GM21447 (cell line): Measurements from ENCODE around the gene SLC27A5.
"Not testable (repeated sequence)": the region's sequence is repeated elsewhere in the genome, so short reads cannot be mapped to it uniquely, and the experiment has no call there.

Source experiments
- ATAC-seq: cut with Tn5 transposase; IDR thresholded peaks from one replicate; pipeline ENCODE4 v1.9.1; 2021; ENCODE audit not compliant: unreplicated experiment

SLC27A5 gene

GRCh38 chr19:58498316-58499020 is 13.3 kb downstream of the SLC27A5 start:
- no peak for ATAC-seq

DNA sequence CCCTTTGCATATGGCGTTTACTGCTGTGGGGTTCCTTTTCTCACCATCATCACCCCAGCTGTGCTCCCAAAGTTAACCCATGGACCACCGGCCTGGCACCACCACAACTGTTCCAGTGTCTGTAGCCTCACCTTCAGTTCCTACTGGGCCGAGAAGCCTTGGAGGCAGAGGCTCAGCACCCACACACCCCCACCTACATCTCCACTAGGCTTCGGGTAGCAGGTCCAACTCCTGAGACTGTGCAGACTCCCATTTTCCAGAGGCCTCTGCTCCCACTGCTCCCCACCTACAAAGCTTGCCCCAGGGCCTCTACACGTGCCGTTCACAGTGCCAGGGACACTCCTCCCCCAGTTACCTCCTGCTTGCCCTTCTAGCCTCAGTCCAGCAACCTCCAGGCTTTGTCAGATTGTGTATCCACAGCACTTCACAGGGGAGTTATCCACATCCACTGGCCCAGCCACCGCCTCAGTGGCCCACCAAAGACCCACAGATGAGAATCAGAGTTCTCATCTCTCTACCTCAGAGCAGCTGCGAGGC is 14.1 kb downstream of the SLC27A5 start:
- ATAC-seq: no peak

DNA sequence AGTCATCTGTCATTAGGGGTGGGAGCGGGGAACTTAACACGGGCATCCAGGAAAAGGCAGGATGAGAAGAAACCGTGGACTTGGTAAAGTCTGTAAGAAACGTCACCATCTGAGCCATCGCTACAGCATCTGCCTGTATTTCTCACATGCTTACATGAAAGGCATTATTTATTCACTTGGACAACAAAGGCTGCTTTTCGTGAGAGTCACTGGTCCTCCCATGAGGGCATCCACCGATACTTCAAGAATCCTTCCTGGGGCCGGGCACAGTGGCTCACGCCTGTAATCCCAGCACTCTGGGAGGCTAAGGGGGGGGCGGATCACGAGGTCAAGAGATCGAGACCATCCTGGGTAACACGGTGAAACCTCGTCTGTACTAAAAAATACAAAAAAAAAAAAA is 19.5 kb downstream of the SLC27A5 start:
- ATAC-seq: no peak

DNA sequence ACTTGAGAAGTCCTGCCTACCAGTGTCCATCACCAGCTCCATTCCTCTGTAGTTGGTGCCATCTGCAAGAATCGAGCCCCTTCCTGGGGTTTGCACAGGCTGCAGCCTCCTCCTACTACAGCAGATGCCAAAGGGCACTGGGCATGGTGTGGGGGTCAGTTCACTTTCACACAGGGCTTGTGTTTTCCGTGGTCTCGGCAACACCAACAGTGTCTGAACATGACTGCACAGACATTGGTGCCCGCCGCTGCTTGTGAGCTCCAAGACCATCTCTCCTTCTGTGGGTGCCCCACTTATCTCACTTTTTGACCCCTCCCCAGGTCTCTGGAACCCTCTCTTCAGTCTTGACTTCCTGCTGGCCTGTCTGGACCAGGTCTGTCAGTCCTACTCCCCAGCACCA is 20.4 kb downstream of the SLC27A5 start:
- no peak for ATAC-seq

DNA sequence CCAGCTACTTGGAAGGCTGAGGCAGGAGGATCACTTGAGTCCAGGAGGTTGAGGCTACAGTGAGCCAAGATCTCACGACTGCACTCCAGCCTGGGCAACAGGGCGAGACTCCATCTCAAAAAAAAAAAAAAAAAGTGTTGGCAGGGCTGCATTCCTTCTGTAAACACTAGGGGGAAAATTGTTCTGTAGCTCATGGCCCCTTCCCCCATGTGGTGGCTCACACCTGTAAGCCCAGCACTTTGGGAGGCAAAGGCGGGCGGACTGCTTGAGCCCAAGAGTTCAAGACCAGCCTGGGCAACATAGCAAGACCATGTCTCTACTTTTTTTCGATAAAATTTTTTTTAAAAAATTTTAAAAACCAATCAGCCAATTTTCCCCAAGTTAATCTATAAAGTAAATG is 27.4 kb downstream of the SLC27A5 start:
- ATAC-seq: not testable (repeated sequence)

DNA sequence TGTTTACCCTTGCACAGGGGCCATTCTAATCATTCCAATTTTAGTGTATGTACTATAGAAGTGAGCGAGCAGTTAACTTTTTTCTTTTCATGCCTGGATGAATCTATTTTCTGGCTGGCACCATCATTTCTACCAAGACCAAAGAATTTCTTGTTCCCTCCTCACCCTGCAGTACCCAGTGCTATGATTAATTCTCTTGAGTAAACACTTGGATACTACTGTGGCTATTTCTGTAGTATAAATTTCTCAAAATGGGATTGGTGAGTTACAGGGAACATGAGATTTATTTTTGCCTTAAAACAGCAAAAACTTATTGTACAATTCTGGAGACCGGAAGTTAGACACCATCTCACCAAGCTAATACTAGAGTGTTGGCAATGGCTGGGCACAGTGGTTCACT is 28.0 kb downstream of the SLC27A5 start:
- ATAC-seq: no peak

DNA sequence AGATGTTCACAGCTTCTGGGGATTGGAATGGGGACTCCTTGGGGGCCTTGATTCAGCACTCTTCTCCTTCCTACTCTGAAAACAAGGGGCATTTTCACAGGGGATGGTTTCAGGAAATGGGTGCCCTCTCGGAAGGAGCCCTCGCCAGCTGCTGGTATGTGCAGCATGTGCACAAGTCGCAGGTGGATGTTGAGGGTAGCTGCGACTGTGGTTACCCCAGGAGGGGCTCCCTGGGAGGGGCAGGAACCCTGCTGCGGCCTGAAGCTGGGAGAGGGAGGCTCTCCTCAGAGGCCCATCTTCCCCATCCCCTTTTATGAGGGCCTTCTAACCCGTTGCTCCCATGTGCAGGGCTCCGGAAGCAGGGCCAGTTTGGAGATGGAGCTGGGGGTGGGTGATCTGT is 29.4 kb downstream of the SLC27A5 start:
- no peak for ATAC-seq

DNA sequence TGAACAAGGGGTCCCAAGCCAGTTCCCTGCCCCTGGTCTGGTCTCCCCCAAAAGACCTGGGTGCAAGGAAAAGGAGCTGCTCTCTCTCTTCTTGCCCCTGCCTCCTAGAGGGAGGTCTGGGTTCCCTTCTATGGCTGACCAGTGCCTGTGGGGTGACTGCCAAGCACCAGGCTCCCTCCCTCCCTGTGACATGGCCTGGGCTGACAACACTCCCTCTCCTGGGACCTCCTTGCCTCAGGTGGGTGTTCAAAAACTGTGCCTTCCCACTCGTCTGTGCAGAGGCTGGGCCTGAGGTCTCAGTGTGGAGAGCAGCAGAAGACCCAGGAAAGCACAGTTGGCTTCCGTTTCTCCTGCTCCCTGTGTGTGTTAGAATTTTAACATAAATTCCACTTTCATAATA is 31.0 kb downstream of the SLC27A5 start:
- no peak for ATAC-seq

- no peak for ATAC-seq
These were observed 31.3 kb downstream of the SLC27A5 start for GRCh38 chr19:58480481-58480830.

GRCh38 chr19:58479736-58480480 is 31.9 kb downstream of the SLC27A5 start:
- ATAC-seq: no peak

- no peak for ATAC-seq
These were observed 32.5 kb downstream of the SLC27A5 start for GRCh38 chr19:58479303-58479702.

DNA sequence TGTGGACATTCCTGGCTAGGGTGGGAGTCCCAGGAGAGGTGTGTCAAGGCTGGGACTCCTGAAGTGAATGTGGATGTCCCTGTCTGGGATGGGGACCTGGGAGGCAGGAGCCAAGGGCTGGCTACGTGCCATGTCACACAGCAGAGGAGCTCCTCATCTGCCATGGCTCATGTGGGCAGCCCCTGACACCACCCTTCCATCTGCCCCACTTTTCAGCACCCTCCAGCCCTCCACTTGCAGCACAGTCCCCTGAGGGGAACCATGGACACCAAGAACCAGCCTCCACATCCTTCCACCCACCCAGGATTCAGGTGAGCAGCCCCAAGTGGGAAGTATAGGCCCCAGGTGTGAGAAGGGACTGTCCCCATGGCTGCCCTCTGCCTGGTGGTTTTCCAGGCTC is 33.9 kb downstream of the SLC27A5 start:
- no peak for ATAC-seq

DNA sequence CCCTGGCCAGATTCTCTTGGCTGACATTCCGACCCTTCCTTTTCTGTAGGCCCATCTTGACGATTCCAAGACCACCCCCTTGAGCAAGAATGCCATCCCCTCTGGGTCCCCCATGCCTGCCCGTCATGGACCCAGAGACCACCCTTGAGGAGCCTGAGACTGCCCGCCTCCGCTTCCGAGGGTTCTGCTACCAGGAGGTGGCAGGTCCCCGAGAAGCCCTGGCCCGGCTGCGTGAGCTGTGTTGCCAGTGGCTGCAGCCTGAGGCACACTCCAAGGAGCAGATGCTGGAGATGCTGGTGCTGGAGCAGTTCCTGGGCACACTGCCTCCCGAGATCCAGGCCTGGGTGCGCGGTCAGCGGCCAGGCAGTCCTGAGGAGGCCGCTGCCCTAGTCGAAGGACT is 34.7 kb downstream of the SLC27A5 start:
- ATAC-seq: no peak

DNA sequence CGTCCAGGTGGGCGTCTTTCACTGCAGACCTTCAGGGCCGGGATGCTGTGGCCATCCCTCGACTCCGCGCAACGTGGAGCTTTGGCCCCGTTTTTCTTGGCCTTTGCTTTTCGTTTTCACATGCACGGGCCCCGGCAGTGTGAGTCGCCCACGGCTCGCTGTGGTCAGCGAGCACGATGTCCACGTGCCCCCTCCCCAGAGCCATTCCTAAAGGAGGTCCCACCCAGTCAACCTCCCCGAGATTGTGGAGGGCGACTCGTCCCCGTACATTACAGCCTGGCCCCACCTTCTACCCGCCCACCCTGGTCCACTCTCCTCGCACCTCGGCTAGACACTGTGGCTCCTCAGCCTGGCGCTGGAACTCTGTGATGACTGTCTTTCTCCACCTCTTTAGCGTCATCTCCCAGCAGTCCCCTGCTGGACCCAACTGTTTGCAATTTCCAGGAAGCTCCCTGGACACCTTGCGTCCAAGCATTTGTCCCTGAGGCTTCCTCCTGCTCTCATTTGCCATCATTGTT is 35.2 kb downstream of the SLC27A5 start:
- no peak for ATAC-seq

DNA sequence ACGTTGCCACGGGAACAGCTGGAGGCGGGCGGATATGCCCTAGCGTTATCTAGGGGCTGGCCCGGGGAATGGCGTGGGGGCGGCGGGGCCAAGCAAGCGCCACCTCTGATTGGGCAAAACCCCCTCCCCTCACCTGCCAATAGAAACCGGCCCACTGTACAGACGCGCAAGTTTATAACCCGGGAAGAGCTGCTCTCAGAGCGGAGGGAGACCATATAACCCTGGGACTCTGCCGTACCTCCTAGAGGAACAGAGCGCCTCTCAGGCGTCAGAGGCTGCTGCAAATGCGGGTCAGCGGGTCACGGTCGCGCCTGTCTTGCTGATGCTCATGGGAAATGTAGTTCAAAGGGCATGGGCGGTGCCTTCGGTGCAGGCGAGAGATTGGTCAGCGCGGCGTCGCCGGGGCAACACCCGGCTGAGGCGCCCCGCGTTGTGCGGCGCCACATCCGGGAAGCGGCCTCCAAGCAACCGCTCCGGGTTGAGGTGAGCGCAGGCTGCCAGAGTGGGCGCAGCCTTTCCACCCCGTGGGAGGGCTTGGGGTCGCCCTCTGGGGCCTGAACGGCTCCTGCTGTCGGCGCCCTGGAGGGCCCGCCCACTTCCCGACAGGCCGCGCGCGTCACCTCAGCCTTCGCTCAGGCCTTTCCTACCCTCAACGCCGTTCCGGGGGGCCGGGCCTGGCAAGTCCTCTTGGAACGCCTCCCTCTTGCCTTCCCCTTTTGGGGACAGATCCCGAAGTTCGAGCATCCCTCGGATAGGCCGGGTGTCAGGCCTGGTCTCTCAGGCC is 35.9 kb downstream of the SLC27A5 start, which contains the start of gene ZNF446:
ZNF446 (plus strand) TSS at position 639 of the 784 bp plus-strand sequence. CDS start 867 bp downstream, outside the sequence.
- peak; percentile 85 for ATAC-seq

- peak; percentile 4 for ATAC-seq
These were observed 36.6 kb downstream of the SLC27A5 start for GRCh38 chr19:58474997-58475713.

DNA sequence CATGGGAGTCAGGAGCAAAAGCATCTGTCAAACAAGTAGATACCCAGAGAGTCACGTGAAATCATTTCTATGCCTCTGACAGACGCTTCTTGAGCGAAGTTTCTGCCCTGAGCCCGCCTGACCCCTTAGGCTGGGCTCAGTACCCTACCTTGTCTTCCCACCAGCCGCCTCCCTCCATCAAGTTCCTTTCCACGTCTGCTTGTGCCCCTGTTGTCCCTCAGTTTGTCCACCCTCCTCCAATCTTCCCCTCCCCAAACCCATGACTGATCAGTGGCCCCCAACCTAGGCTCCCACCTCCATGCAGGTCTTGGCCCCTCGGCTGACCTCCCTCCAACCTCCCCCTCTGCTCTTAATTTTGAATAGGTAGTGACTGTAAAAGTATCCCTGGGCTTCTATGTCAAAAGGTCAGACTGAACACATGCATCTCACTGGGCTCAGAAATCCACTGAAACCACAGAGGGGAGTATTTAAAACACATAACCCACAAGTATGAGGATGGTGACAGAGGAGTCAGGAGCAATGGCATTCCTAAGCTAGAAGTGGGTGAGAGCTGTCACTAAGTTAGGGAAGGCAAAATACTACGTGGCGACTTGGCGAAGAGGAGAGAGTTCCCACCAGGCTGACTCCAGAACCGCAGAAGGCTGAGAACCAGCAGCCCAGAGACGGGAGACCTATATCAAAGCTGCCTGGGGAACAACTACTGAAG is 37.3 kb downstream of the SLC27A5 start:
- no peak for ATAC-seq

DNA sequence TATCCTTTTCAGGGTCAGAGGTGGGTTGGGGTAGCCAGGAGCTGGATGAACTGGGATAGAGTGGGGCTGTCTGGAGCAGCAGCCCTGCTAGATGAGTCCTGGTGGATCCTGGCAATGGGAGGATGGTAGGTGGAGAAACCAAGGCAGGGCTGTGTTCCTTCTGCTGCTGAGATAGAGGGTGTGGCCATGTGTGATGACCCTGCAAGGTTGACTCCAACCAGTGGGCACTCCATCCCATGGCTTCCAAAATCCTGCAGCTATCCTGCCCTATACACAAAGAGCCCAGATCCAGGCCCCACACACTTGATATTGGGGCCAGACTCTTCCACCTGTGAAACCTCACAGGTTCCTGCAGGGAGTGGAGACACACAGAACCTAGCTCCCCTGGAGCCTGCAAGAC is 38.0 kb downstream of the SLC27A5 start:
- no peak for ATAC-seq

DNA sequence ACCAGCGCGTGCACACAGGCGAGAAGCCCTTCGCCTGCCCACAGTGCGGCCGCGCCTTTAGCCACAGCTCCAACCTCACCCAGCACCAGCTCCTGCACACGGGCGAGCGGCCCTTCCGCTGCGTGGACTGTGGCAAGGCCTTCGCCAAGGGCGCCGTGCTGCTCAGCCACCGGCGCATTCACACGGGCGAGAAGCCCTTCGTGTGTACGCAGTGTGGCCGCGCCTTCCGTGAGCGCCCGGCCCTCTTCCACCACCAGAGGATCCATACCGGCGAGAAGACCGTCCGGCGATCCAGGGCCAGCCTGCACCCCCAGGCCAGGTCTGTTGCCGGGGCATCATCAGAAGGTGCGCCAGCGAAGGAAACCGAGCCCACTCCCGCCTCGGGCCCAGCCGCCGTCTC is 40.1 kb downstream of the SLC27A5 start:
- ATAC-seq: no peak
